CD4-positive, alpha-beta T cell treated with Interleukin-15 for 4 hours (primary cell): Measurements from ENCODE around the gene TMEM38B.
"Not testable (repeated sequence)": the region's sequence is repeated elsewhere in the genome, so short reads cannot be mapped to it uniquely, and the experiment has no call there.

Source experiments
- DNase-seq: peaks from one replicate; pipeline ENCODE4 v3.0.0-alpha.2; 2020; ENCODE audit warnings: low spot score

The TMEM38B gene

DNA sequence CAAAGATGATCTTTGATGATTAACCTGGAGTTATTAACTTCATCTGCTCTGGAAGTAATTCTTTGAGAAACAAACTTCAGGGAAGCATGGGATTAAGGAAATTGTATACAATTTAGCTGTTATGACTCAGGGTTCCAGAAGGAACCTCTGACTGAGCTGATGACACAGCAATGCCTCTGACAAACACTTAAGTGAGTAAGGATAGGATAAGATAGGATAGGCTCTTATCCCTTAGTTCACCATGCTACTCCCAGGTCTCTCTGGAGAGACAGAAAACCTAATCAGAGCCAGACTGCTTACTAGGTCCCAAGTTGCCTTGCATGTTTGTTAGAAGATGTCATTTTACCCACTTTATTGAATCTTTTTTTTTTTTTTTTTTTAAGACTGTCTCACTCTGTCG lies 12.6 kb upstream of the TMEM38B start:
- no peak for DNase-seq

DNA sequence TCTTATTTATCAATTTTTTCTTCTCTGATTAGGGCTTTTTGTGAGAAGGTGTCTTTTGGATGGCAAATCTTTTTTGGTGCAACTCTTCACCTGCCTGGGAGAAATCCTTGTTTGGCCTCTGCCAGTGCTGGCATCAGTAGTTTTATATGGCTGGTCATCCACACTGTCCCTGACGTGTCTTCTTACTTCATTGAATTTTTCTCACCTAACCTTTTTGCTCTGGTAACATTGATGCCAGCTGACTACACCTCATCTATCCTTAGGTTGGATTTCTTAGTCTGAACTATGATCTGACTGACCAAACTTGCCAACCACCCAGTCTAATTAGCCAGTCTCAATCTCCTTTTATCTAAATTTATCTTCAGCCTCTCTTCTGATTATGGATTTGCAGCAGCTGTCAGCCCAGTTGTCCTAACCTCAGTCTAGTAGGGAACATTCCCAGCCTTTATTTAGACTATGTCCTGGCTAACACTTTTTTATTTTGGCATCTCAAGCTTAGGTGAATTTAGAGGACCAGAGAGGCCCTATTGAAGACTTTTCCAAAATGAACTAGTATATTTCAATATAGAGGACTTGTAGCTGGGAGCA lies 10.6 kb upstream of the TMEM38B start:
- DNase-seq: no peak

GRCh38 chr9:105686936-105687335 lies 7.4 kb upstream of the TMEM38B start:
- DNase-seq: no peak

GRCh38 chr9:105690742-105691141 lies 3.6 kb upstream of the TMEM38B start:
- DNase-seq: no peak

- peak; percentile 7 for DNase-seq
These were observed 729 bp upstream of the TMEM38B start for GRCh38 chr9:105693435-105694189.

- DNase-seq: peak; percentile 47
These were observed 674 bp downstream of the TMEM38B start for GRCh38 chr9:105694848-105695581.

- DNase-seq: no peak
These were observed 2.0 kb downstream of the TMEM38B start for GRCh38 chr9:105696219-105696793.

- no peak for DNase-seq
These were observed 3.5 kb downstream of the TMEM38B start for GRCh38 chr9:105697871-105698270.

DNA sequence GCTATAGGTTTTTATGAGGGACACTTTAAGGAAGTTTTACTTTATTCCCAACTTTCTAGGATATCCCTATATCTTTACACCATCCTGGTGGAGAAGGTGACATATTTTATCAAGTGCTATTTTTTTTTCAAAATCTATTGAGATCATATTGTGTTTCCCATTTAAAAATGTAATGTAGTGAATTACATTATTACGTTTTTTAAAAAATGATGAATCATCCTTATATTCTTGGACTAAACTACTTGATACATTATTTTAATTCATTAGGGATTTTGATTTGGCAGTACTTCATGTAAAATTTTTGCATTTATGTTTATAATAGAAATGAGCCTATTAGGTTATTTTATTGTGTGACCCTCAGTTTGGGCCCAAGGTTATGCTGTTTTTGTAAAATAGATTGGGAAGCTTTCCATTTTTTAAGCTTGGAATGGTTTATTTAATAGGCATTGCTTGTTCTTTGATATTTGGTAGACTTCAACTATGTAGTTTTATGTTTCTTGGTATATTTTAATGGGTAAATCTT lies 4.1 kb downstream of the TMEM38B start:
- no peak for DNase-seq

- no peak for DNase-seq
These were observed 6.3 kb downstream of the TMEM38B start for GRCh38 chr9:105700668-105701067.

DNA sequence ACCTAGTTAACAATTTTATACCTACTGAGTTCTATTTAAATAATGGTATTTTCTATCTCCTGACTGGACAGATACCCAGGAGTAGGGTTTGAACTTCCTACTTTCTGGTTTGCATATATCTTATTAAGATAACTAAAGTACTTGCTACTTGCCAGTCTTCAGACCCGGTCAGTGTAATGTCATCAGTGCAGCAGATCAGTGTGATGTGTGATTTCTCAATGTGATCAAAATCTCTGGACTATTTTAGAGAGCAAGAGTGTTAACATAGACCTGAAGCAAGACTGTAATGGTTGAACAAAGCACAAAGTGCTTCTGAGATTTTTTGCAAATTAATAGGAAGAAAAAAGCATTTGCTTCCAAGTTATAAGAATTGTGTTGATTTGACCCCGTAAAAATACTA lies 6.8 kb downstream of the TMEM38B start:
- no peak for DNase-seq

- no peak for DNase-seq
These were observed 7.9 kb downstream of the TMEM38B start for GRCh38 chr9:105702207-105702606.

- DNase-seq: not testable (repeated sequence)
These were observed 9.3 kb downstream of the TMEM38B start for GRCh38 chr9:105703638-105704037.

GRCh38 chr9:105706156-105706555 lies 11.8 kb downstream of the TMEM38B start:
- no peak for DNase-seq

DNA sequence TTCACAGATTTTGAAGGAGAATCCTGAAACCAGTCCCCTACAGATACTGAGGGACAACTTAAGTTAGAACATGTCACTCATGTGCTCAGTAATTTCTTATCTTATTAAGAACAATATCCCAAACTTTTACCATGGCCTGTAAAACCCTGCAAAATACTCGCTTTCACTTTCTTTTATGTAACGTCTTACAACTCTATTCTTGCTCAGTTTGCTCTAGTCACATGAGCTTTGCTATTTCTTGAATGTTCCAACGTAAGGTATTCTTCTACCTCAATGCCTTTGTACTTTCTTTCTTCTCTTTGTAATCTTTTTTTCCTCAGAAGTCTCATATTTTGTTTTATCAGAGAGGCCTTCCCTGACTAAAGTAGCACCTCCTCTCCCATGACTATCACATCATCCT lies 14.1 kb downstream of the TMEM38B start:
- no peak for DNase-seq

- DNase-seq: no peak
These were observed 16.3 kb downstream of the TMEM38B start for GRCh38 chr9:105710638-105711037.

DNA sequence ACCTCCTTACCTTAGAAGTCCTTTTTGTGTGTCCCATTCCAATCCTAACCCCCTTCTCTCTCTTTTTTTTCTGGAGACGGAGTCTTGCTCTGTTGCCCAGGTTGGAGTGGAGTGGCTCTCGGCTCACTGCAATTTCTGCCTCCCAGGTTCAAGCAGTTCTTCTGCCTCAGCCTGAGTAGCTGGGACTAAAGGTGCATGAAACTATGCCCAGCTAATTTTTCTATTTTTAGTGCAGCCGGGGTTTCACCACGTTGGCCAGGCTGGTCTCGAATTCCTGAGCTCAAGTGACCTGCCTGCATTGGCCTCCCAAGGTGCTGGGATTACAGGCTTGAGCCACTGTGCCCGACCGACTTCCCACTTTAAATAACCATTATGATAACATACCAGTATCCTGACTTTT lies 17.5 kb downstream of the TMEM38B start:
- no peak for DNase-seq

DNA sequence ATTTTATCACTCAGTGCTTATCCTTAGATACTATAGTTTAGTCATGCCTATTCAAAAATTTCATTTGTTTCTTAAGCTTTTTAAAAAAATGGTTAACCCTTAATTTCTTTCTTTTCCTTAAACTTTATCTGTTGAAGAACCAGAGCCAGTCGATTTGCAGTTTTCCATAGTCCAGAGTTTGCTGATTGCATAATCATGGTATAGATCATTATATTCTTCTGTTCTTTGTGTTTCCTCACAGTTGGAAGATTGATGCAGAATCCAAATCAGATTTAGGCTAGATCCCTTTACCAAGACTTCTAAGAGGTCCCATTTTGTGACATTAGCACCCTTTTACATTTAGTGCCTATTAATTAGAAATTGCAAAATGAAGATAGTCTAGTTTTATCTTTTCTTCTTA lies 18.0 kb downstream of the TMEM38B start:
- DNase-seq: no peak

DNA sequence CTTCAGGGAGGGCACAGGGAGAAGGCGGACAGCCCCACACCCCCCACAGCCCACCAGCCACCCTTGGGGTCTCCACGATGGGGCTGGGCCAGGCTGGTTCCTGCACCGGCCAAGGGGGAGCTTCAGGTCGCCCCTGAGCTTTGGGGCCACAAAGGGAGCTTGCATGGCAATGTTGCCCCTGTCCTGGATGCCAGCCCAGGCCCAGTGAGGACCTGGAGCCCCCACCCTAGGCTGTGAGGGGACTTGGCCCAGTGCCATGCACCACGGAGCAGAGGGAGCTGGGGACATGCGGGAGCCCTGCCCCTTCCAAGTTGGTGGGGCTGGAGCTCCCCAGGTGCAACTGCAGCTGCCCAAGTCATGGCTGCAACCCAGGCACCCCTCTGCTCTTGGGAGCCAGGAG lies 18.4 kb downstream of the TMEM38B start:
- no peak for DNase-seq

DNA sequence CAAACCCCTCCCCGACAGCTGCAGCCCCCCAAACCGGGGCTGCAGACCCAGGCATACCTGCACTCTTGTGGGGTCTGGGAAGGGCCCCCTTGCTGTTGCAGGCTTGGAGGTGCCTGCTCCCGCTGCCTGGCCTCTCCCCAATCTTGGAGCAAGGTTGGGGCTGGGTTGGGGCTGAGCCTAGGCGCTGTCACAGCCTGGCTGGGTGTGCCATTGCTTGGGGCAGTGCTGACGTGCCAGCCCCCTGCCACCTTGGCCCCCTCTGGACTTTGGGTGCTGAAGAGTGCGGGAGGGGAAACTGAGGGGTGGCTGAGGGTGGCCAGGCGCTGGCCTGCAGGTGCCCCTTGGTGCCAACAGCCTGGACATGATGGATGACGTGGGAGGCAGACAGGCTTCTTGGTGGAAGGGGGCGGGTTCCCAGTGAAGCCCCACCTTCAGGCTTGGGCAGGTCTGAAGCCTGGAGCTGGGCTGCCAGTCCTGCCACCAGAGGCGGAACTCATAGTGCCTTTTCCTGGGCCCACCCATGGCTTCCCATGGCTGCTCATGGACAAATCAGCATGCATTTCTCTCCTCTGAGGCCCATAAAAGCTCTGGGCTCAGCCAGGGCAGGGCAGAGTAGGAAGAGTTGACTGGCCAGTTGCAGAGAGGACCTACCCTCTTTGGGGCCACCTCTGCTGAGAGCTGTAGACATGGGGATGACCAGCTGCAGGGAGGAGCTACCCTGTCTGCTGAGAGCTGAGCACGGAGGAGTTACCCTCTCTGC lies 19.1 kb downstream of the TMEM38B start:
- no peak for DNase-seq

GRCh38 chr9:105714020-105714331 lies 19.6 kb downstream of the TMEM38B start:
- no peak for DNase-seq

DNA sequence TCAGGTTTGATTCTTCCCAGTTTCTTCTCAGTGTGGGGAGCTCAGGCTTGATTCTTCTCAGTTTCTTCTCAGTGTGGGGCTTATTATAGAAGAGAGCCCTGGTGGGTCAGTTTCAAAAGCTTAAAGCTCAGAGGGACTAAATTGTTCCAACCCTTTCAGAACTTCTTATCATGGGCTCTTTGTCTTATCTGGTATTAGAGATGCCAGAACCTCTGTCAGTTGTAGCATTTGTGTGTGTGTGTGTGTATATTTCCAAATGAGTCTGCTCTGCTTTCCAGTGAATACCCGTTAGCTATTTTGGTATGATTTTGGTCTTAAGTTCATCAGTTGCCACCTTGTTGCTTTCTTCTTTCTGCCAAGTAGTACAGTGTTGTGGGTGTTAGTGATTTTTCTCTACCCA lies 21.8 kb downstream of the TMEM38B start:
- DNase-seq: no peak
